ENCODE results near the gene PCDH1.
"Not testable (repeated sequence)": the region's sequence is repeated elsewhere in the genome, so short reads cannot be mapped to it uniquely, and the experiment has no call there.

The PCDH1 gene

GRCh38 chr5:141898448-141899049, 20.3 kb upstream of the PCDH1 start:
- DNase-seq (ENCODE audit: low spot score): no peak

- no peak for DNase-seq (ENCODE audit: low spot score)
These were observed 19.2 kb upstream of the PCDH1 start for GRCh38 chr5:141897425-141897824.

DNA sequence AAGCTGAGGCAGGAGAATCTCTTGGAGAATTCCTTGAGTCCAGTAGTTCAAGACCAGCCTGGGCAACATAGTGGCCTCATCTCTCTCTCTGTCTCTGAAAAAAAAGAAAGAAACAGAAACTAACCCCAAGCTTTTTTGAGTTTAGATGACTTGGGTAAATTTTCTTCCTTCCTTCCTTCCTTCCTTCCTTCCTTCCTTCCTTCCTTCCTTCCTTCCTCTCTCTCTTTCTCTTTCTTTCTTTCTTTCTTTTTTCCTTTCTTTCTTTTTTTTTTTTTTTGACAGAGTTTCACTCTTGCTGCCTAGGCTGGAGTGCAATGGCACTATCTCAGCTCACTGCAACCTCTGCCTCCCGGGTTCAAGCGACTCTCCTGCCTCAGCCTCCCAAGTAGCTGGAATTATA, 12.2 kb upstream of the PCDH1 start:
- DNase-seq (ENCODE audit: low spot score): not testable (repeated sequence)

- no peak for DNase-seq (ENCODE audit: low spot score)
These were observed 11.2 kb upstream of the PCDH1 start for GRCh38 chr5:141889282-141889871.

- no peak for DNase-seq (ENCODE audit: low spot score)
These were observed 5.7 kb upstream of the PCDH1 start for GRCh38 chr5:141883892-141884318.

DNA sequence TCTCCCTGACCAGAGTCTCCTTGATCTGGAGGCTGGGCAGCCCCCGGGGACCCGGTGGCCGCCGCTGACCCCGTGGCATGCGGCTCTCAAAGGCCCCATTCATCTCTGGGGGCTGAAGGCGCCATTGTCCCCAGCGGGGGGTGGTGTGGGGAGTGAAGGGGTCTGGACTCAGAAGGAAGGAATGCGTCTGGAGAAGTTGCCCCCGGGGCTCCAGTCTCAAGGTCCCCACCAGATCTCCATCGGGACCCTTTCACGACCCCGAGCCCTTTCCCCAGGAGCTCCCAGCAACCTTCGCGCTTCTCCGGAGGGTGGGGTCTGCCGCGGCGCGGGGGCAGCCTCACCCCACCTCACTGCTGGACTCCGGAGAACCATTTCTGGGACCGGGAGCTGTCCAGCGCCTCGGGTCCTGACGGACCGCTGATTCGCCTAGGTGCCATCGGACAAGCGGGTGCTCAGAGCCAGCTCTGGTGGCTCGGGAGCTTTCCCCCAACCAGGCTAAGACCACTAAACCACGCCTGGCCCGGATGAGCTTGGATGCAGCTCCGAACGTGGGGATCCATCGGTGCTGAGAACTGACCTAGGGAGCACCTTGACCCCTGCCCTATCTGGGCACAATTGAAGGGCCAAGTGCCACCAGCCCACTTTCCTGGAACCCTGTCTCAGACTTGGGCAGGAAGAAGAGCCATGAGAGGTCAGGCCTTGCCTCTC, 5.1 kb upstream of the PCDH1 start:
- no peak for DNase-seq (ENCODE audit: low spot score)

DNA sequence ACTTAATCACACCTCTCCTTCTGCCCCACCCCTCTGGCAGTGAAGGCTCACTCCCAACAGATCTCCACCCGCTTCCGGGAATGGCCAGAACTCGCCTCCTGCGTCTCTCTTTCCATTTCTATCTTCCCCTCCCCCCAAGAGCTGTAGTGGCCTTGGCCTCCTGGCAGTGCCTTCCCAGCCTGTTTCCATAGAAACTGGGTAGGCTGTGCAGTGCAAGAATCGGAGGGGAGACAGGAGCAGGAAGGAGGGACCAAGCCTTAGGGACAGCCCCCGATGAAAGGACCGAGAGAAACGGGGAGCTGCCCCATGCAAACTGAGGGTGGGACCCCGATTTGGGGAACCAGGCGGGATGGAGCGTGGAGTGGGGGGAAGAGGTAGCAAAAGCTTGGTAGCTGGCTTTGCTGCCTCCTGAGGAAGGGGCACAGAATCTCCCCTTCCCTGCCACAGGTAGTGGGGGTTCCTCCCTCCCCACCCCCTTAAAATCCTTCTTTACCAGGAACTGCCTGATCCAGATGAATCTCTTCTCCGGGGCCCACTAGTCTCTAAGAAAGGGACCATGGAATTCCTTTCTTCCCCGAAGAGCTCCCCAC, 4.5 kb upstream of the PCDH1 start:
- DNase-seq (ENCODE audit: low spot score): no peak

GRCh38 chr5:141881886-141882285, 3.7 kb upstream of the PCDH1 start:
- DNase-seq (ENCODE audit: low spot score): no peak

DNA sequence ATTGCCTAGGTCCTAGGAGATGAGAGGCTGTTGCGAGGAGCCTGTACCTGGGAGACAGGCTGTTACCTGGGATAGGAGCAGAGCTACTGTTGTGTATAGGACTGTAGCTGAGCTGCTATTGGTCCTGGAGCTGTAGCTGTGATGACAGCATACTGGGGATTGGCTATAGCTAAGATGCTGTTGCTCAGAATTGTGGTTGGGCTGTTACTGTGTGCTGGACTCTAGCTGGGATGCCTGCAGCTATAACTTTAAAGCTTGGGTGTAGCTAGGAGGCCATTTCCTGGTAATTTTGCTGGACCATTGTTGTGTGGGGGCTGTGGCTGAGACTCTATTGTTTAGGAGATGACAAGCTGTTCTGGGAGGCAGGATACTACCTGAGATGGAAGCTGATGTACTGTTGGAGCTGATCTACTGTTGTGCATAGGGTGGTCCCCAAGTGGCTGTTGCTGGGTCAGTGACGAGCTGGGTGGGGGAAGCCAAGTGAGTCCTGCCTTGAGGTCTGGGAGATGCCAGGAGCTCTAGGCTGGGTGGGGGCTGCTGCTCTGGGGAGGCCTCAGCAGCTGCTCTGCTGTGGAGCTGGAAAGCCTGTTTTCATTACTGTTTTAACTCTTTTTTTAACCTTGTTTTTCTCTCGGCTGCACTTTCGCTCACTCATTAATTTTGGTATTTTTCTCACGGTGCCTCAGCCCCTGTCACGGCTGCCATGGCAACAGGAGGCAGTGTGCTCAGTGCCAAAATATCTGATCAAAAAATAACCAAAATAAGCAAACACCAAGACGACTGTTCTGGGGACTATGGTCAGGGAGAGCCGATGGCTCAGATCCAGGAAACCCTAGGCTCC, 3.0 kb upstream of the PCDH1 start:
- DNase-seq (ENCODE audit: low spot score): no peak

- no peak for DNase-seq (ENCODE audit: low spot score)
These were observed 1.9 kb upstream of the PCDH1 start for GRCh38 chr5:141879941-141880738.

GRCh38 chr5:141879426-141879759, 1.2 kb upstream of the PCDH1 start:
- no peak for DNase-seq (ENCODE audit: low spot score)

DNA sequence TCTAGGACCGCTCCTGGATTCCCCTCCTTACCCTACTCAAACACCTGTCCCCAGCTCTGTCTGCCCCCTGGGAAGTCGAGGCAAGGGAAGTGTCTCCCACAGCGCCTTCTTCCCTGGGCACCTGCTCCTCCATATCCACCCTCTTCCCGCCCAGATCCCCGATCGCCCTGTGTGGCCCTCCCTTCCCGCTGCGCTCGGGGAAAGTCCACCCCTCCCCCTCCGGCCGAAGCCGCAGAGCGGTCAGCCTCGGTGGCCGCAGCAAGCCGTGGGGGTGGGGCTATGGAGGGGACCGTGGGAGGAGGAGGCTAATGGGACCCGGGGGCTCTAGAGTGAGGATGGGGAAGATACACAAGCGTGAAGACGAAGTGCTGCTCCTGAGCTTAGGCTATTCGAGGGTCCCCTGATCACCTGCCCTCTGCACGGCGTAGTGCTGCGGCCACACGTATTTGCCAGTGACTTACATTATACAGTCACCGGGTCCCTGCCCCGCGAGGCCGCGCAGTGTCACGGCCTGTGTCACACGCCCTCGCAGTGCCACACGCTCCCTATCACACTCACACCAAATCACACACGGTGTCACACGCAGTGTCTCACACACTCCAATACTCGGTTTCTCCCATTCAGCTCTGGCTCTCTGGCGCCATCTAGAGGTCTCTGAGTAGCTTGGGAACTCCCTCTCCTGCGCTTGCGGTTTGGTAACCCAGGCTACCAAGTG, 658 bp upstream of the PCDH1 start:
- DNase-seq (ENCODE audit: low spot score): peak; percentile 89

GRCh38 chr5:141877356-141878185, 639 bp downstream of the PCDH1 start:
- peak; percentile 35 for DNase-seq (ENCODE audit: low spot score)

GRCh38 chr5:141876628-141877355, 1.4 kb downstream of the PCDH1 start:
- no peak for DNase-seq (ENCODE audit: low spot score)

- peak; percentile 66 for DNase-seq (ENCODE audit: low spot score)
These were observed 2.2 kb downstream of the PCDH1 start for GRCh38 chr5:141875795-141876627.

DNA sequence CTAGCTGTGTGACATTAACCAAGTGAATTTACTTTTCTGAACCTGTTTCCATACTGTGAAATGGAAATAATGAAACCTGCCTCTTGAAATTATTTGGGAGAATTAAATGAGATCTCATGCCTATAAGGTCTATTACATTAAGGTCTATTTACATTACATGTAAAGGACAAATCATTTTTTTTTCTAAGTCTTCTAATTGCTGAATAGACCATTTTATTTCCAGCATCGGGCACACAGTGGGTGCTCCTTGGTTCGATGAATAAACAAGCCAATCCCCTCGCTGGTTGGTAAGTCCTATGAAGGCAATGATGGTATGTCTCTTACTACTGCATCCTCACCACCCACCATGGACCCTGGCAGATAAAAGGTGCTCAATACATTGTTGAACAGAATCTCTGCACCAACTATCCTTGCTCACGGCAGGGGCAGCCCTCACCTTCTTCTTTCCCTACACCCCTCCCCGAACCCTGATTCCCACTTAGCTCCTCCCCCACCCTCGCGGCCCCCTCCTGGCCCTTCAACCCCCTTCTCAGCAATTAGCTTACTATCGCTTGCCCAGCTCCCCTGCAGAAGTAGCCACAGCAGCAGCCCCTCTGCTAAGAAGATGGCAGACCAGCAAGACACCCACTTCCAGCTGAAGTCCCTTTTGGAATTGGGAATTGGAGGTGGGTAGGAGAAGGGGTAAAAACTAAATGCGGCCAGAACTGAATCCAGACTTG, 3.0 kb downstream of the PCDH1 start:
- DNase-seq (ENCODE audit: low spot score): no peak

DNA sequence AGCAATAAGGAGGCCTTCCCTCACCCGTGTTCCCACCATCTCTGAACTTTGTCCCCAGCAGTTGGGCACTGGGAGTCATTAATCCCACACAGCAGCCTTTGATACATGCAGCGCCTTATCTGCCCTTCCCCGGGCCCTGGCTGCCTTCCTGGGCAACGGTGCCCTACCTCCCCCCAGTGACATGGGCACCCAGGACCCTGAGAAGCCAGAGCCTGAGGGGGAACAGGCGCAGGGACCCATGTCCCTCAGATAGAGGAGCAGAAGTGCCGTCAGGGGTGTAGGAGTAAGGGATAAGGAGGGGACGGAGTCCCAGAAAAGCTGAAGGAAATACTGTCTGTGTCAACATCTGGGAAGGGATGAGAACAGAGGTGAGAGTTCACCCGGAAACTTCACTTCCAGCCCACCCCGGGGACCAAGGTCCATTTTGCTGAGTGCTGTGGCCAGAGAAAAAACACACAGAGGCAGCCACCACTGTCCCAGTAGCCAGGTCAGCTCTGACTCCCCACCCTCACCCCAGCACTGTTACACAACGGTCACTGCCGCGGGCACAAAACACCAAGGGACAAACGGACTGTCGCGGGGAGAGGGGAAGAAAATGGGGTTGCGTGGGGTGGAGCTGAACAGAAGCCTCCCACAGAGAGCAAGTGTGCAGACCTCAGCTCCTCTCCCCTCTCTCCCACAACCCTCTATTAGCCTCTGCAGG, 3.8 kb downstream of the PCDH1 start:
- peak; percentile 69 for DNase-seq (ENCODE audit: low spot score)
